Urinary bladder (tissue), 4 donors: ENCODE results near the gene MVK. TPM values are rescaled to one million over a fixed set of nuclear protein-coding genes. Genes with fewer than 3 reads are reported as not detected.

Experiments used
- DNase-seq: peaks from one replicate; pipeline ENCODE4 v3.0.0-alpha.2; 2015; ENCODE audit errors: extremely low spot score
- H3K27ac ChIP-seq: one replicate; pipeline ENCODE4 v1.5.1; 2013; ENCODE audit warnings: low read depth, mild to moderate bottlenecking, moderate library complexity
- H3K36me3 ChIP-seq: one replicate; pipeline ENCODE4 v1.6.1; 2013; ENCODE audit warnings: mild to moderate bottlenecking, moderate library complexity; ENCODE audit not compliant: insufficient read depth
- H3K4me1 ChIP-seq: one replicate; pipeline ENCODE4 v1.6.1; 2013; ENCODE audit warnings: mild to moderate bottlenecking, moderate library complexity; ENCODE audit not compliant: insufficient read depth
- H3K4me3 ChIP-seq: one replicate; pipeline ENCODE4 v1.5.1; 2013; ENCODE audit warnings: low read depth, low read length
- WGBS: extraction: QIAGEN DNeasy Blood & Tissue Kit; methylation state at CpG from one replicate; pipeline ENCODE4 v1.1.7; 2013; 5-methylcytosine and 5-hydroxymethylcytosine counted together
- polyA plus RNA-seq: library from polyadenylated mRNA; stranded (reverse); fragments of 200-250 nt; gene quantifications from one replicate; pipeline ENCODE4 v1.2.3, GENCODE V29; 2013
- total RNA-seq: library from RNA; depleted of rRNA; stranded (reverse); fragments of >200 nt; gene quantifications from one replicate; pipeline ENCODE4 v1.2.3, GENCODE V29; 2014
- donor health status: healthy with polysubstance abuse.
- donor health status: healthy.

The MVK gene
- total and polyA plus RNA-seq, 2 donors: 10.5 to 13.2 TPM

GRCh38 chr12:109632342-109632741 is 58.7 kb downstream of the MVK start:
- Histone ChIP-seq H3K4me1 (no peaks in the 10 kb centered on the region), H3K36me3 (no peaks in the 10 kb centered on the region), H3K27ac (no peak overlapping the region), H3K4me3 (no peak overlapping the region)
- WGBS: 75% methylated on average over 8 of the region's 8 CpGs
- DNase-seq: no peak

GRCh38 chr12:109635717-109636116 is 62.1 kb downstream of the MVK start:
- H3K36me3 ChIP-seq: no peaks in the 10 kb centered on the region
- H3K4me3 ChIP-seq: no peak overlapping the region
- no peak for DNase-seq
- 99% methylated on average over 3 of the region's 3 CpGs for WGBS
- H3K27ac ChIP-seq: no peak overlapping the region
- H3K4me1 ChIP-seq: no peaks in the 10 kb centered on the region

GRCh38 chr12:109637348-109637747 is 63.8 kb downstream of the MVK start:
- no peak overlapping the region for H3K27ac ChIP-seq
- 4% methylated on average over 6 of the region's 6 CpGs for WGBS
- DNase-seq: no peak

GRCh38 chr12:109637996-109638395 is 64.4 kb downstream of the MVK start:
- Histone ChIP-seq H3K4me1 (no peaks in the 10 kb centered on the region), H3K27ac (no peak overlapping the region), H3K4me3 (no peak overlapping the region), H3K36me3 (no peaks in the 10 kb centered on the region)
- no peak for DNase-seq
- 69% methylated on average over 3 of the region's 3 CpGs for WGBS

More at GRCh38 chr12:109637348-109637747, 63.8 kb downstream of the MVK start:
- Histone ChIP-seq H3K36me3 (no peaks in the 10 kb centered on the region), H3K4me3 (no peak overlapping the region), H3K4me1 (no peaks in the 10 kb centered on the region)

GRCh38 chr12:109638735-109639134 is 65.1 kb downstream of the MVK start:
- Histone ChIP-seq H3K4me1 (no peaks in the 10 kb centered on the region), H3K4me3 (no peak overlapping the region), H3K27ac (no peak overlapping the region), H3K36me3 (no peaks in the 10 kb centered on the region)
- DNase-seq: no peak
- WGBS: 78% methylated on average over 4 of the region's 4 CpGs

GRCh38 chr12:109639151-109639872 is 65.7 kb downstream of the MVK start:
- H3K36me3 ChIP-seq: no peaks in the 10 kb centered on the region
- no peak overlapping the region for H3K27ac ChIP-seq
- WGBS: 76% methylated on average over 10 of the region's 10 CpGs
- no peaks in the 10 kb centered on the region for H3K4me1 ChIP-seq
- H3K4me3 ChIP-seq: no peak overlapping the region
- DNase-seq: no peak

GRCh38 chr12:109640961-109641360 is 67.4 kb downstream of the MVK start:
- Histone ChIP-seq H3K4me3 (no peak overlapping the region), H3K36me3 (no peaks in the 10 kb centered on the region), H3K4me1 (no peaks in the 10 kb centered on the region), H3K27ac (no peak overlapping the region)
- 73% methylated on average over 3 of the region's 3 CpGs for WGBS
- no peak for DNase-seq

- no peak overlapping the region for H3K27ac ChIP-seq
- H3K4me1 ChIP-seq: no peaks in the 10 kb centered on the region
- no peaks in the 10 kb centered on the region for H3K36me3 ChIP-seq
- WGBS: 89% methylated on average over 2 of the region's 2 CpGs
- DNase-seq: no peak
- H3K4me3 ChIP-seq: no peak overlapping the region
Observed at GRCh38 chr12:109641422-109641821, 67.8 kb downstream of the MVK start.

- H3K4me1 ChIP-seq: no peaks in the 10 kb centered on the region
- no peak overlapping the region for H3K27ac ChIP-seq
- H3K4me3 ChIP-seq: no peak overlapping the region
- no peak for DNase-seq
- H3K36me3 ChIP-seq: no peaks in the 10 kb centered on the region
- 78% methylated on average over 10 of the region's 10 CpGs for WGBS
Observed at GRCh38 chr12:109642506-109643132, 69.0 kb downstream of the MVK start.

- DNase-seq: no peak
- H3K4me1 ChIP-seq: no peaks in the 10 kb centered on the region
- 55% methylated on average over 11 of the region's 11 CpGs for WGBS
- H3K27ac ChIP-seq: no peak overlapping the region
- H3K4me3 ChIP-seq: no peak overlapping the region
- no peaks in the 10 kb centered on the region for H3K36me3 ChIP-seq
Observed at GRCh38 chr12:109645194-109645593, 71.6 kb downstream of the MVK start.

GRCh38 chr12:109645708-109646107 is 72.1 kb downstream of the MVK start:
- Histone ChIP-seq H3K4me3 (no peak overlapping the region), H3K27ac (no peak overlapping the region), H3K36me3 (no peaks in the 10 kb centered on the region), H3K4me1 (no peaks in the 10 kb centered on the region)
- WGBS: 70% methylated on average over 11 of the region's 11 CpGs
- no peak for DNase-seq

Other genes starting within 250 kb of the MVK start
- gene MYO1H, start 225.9 kb upstream of the MVK start, total RNA-seq: not detected
- gene MYO1H, start 225.9 kb upstream of the MVK start, polyA plus RNA-seq: not detected
- 34.2 TPM for gene KCTD10, start 96.5 kb upstream of the MVK start, total RNA-seq
- gene KCTD10, start 96.5 kb upstream of the MVK start, polyA plus RNA-seq: 84.5 TPM
- 40.1 TPM for gene UBE3B, start 96.2 kb upstream of the MVK start, total RNA-seq
- 22.7 TPM for gene UBE3B, start 96.2 kb upstream of the MVK start, polyA plus RNA-seq
- 15.9 TPM for gene MMAB, start 290 bp upstream of the MVK start, total RNA-seq
- 26.7 TPM for gene MMAB, start 290 bp upstream of the MVK start, polyA plus RNA-seq
- 1.2 TPM for gene FAM222A, start 140.0 kb downstream of the MVK start, total RNA-seq
- gene FAM222A, start 140.0 kb downstream of the MVK start, polyA plus RNA-seq: 1.2 TPM